Measurements from ENCODE around the gene CACNA1S. TPM values are rescaled to one million over a fixed set of nuclear protein-coding genes. Genes with fewer than 3 reads are reported as not detected.

CACNA1S gene
- total and polyA plus RNA-seq, 2 of the 4 experiments (the other 2 are of a cell fraction), result not detected

DNA sequence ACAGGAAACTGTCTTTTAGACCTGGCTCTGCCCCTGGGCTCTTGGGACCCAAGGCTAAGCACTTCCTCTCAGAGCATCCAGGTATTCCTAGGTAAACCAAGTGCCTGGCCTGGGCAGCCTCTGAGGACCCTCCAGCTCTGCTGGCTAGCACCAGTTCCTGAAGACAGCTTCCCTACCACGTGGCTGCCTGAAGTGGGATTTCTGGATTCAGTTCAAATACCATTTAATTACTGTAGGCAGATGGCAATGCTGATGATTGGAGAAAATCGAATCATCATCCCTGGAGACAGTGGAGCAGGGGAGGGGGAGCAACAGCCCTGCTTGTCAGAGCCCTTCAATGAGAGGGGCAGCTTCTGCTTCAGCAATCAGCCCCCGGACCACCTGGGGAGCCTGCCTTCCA lies 100.6 kb downstream of the CACNA1S start:
- Histone ChIP-seq H2AK9ac (replicated peaks; ENCODE audit: low read depth, low read length, poor library complexity) (no peak overlapping the region), H3K4me1 (ENCODE audit: control insufficient read depth, insufficient read depth, low read length) (no peaks in the 10 kb centered on the region), H2AFZ (replicated peaks; ENCODE audit: low read length, poor library complexity) (no peak overlapping the region), H3K4ac (ENCODE audit: low read depth, low read length) (no peak overlapping the region), H3K4me3 (ENCODE audit: insufficient read depth, low read depth, low read length) (no peak overlapping the region), H2BK120ac (ENCODE audit: low read depth, low read length) (no peak overlapping the region), H3K56ac (ENCODE audit: extremely low read depth, insufficient read depth, low read length) (no peak overlapping the region), H3K36me3 (ENCODE audit: control insufficient read depth, insufficient read depth, low read length) (no peaks in the 10 kb centered on the region), H4K8ac (ENCODE audit: low read depth in 2 of 2, low read length in 2 of 2) (no peak overlapping the region), H3K9me3 (ENCODE audit: control insufficient read depth, insufficient read depth, low read length) (no peaks in the 10 kb centered on the region), H4K5ac (ENCODE audit: low read depth, low read length) (no peak overlapping the region), H3K18ac (ENCODE audit: low read depth, low read length) (no peak overlapping the region), H3K27me3 (ENCODE audit: control insufficient read depth, insufficient read depth, low read length) (peaks cover 54% of the 10 kb centered on the region), H3K27ac (ENCODE audit: insufficient read depth, low read length) (no peak overlapping the region), H3K4me2 (ENCODE audit: low read depth, low read length) (no peak overlapping the region), H2AK5ac (ENCODE audit: low read depth, low read length) (no peak overlapping the region), H4K20me1 (ENCODE audit: insufficient read depth, low read length) (0 out of 2 replicates have a peak, but pooled peaks cover 1% of the 10 kb centered on the region), H2BK20ac (ENCODE audit: low read depth, low read length) (no peak overlapping the region), H3K79me1 (ENCODE audit: low read depth in 1 of 2, low read length in 2 of 2) (no peaks in the 10 kb centered on the region), H2BK15ac (ENCODE audit: low read depth, low read length) (no peak overlapping the region), H4K91ac (ENCODE audit: insufficient read depth, low read depth, low read length) (no peak overlapping the region), H3K14ac (replicated peaks; ENCODE audit: low read depth, low read length) (no peak overlapping the region), H3K9ac (ENCODE audit: low read depth, low read length) (no peak overlapping the region), H3K23ac (ENCODE audit: low read depth, low read length) (no peak overlapping the region), H2BK5ac (ENCODE audit: low read depth, low read length, poor library complexity, severe bottlenecking) (no peak overlapping the region), H3K9me1 (ENCODE audit: insufficient read depth, low read length) (no peaks in the 10 kb centered on the region; the same call in 1 of the 2 replicates)
- in situ Hi-C loops (cut with MboI; ENCODE audit: low sequenced_read_pairs), result no loop called here
- TF ChIP-seq SMC3 (IDR thresholded peaks at IDR 0.05; ENCODE audit: low read depth, low read length), result no peak
- dilution Hi-C loops (cut with HindIII; ENCODE audit: low sequenced_read_pairs, unreplicated experiment), result no loop called here
- ChIA-PET CTCF (no interaction called here), POLR2A (ENCODE audit: unreplicated experiment) (no interaction called here)
- ATAC-seq (ENCODE audit: low read depth) (no peak), DNase-seq (no peak)
- BruUV-seq (replicated peaks), result no TSS peak
- 67% methylated on average over 1 of the region's 3 CpGs; no CpG with 5 or more reads in 1 of the 2 experiments for WGBS, 2 experiments (ENCODE audit: extremely low coverage in 2 of 2, insufficient read length in 1 of 2)
- intact Hi-C loops (cut with micrococcal nuclease), result no loop called here

Measured in IMR-90 (cell line).